Measurements from ENCODE around the gene RACGAP1.

DNA sequence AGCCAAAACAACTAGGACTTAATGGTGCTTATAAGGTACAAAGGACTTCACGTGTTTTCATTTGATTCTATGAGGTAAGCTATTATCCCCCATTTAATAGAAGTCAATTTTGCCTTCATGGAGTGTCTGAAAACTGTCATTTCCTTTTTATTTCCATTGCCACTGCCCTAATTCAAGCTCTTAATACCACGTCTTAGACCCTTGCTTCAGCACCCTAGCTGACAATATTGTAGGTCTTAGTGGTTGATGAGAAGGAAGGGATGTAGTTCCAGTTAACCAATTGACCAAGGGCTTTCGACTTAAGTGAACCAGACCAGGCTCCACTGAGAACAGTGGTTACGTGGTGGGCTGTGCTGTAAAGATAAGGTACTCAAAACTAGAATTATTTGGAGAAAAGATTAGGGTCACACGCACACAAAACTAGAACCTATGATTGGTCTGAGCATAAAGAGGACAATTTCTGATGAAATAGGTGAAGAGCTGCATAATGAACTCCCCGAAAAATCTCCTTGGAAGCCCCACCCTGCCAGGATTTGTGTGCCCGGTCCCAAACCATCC is 22.5 kb upstream of the RACGAP1 start:
- no peak for TF ChIP-seq ZNF565 (CRISPR knock-in tag; conservative IDR thresholded peaks at IDR 0.05; ENCODE audit: low read depth)
- no peak for TF ChIP-seq RARB (CRISPR knock-in tag; IDR thresholded peaks at IDR 0.05)
- TF ChIP-seq, protein P1, sequence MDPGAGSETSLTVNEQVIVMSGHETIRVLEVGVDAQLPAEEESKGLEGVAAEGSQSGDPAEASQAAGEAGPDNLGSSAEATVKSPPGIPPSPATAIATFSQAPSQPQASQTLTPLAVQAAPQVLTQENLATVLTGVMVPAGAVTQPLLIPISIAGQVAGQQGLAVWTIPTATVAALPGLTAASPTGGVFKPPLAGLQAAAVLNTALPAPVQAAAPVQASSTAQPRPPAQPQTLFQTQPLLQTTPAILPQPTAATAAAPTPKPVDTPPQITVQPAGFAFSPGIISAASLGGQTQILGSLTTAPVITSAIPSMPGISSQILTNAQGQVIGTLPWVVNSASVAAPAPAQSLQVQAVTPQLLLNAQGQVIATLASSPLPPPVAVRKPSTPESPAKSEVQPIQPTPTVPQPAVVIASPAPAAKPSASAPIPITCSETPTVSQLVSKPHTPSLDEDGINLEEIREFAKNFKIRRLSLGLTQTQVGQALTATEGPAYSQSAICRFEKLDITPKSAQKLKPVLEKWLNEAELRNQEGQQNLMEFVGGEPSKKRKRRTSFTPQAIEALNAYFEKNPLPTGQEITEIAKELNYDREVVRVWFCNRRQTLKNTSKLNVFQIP (CRISPR knock-in tag; IDR thresholded peaks at IDR 0.05; ENCODE audit: borderline replicate concordance, low read depth), result no peak
- TF ChIP-seq SNAI2 (CRISPR knock-in tag; IDR thresholded peaks at IDR 0.05), result no peak
- no peak for TF ChIP-seq ZNF8 (CRISPR knock-in tag; IDR thresholded peaks at IDR 0.05)
